SK-N-SH (cell line): ENCODE measurements around the gene CSKMT. TPM values are rescaled to one million over a fixed set of nuclear protein-coding genes. Genes with fewer than 3 reads are reported as not detected.
"Not testable (repeated sequence)": the region's sequence is repeated elsewhere in the genome, so short reads cannot be mapped to it uniquely, and the experiment has no call there.

Experiments used
- CTCF ChIA-PET: fragments of 300-600, 350-600 bp; formaldehyde crosslinking; extraction: SDS; loops from one replicate; lab custom pipeline; 2021; lab: Yijun Ruan, JAX
- POLR2A ChIA-PET: fragments of 350-600 bp; sonication (Branson Sonifier 250); formaldehyde crosslinking; extraction: SDS; loops from one replicate; lab custom pipeline; 2020; ENCODE audit warnings: antibody characterized with exemption, inconsistent platforms; lab: Yijun Ruan, JAX
- DNase-seq: peaks from one replicate; pipeline ENCODE4 v3.0.0; 2012
- H2AFZ ChIP-seq: fragments of 200-600 bp; sonication (generic); 2 replicates; pipeline ENCODE4 v1.8.1; 2016; ENCODE audit warnings: antibody characterized with exemption, mild to moderate bottlenecking, low read depth
- H3F3A ChIP-seq: fragments of 200-600 bp; sonication (generic); replicated peaks from 2 replicates; pipeline ENCODE3; 2016; ENCODE audit warnings: antibody characterized with exemption, mild to moderate bottlenecking; ENCODE audit not compliant: insufficient read depth
- H3K27ac ChIP-seq, 2 experiments: fragments of 200-500 bp in 1 of 2; fragments of 200-600 bp in 1 of 2; sonication (Bioruptor generic) in 1 of 2; sonication (generic), shearing (Covaris generic) in 1 of 2; 2 replicates each; pipeline versions ENCODE4 v1.5.1 to v1.6.1; 2014 to 2016; ENCODE audit warnings: low read depth in 2 of 2, inconsistent platforms in 1 of 2, low read length in 1 of 2, mild to moderate bottlenecking in 1 of 2, mixed read lengths in 1 of 2
- H3K27me3 ChIP-seq: fragments of 200-600 bp; sonication (generic), shearing (Covaris generic); 2 replicates; pipeline ENCODE4 v1.6.1; 2016; ENCODE audit warnings: mixed run types; ENCODE audit not compliant: insufficient read depth
- H3K36me3 ChIP-seq, 2 experiments: fragments of 200-500 bp in 1 of 2; fragments of 200-600 bp in 1 of 2; sonication (Bioruptor generic) in 1 of 2; sonication (generic) in 1 of 2; replicated peaks in 1 of 2; 2 replicates each; pipeline versions ENCODE3 to v1.5.1; 2014 to 2016; ENCODE audit warnings: low read length in 1 of 2, mild to moderate bottlenecking in 1 of 2; ENCODE audit not compliant: insufficient read depth in 2 of 2, control insufficient read depth in 1 of 2
- H3K4me1 ChIP-seq, 2 experiments: fragments of 200-500 bp in 1 of 2; fragments of 200-600 bp in 1 of 2; sonication (Bioruptor generic) in 1 of 2; sonication (generic), shearing (Covaris generic) in 1 of 2; 2 replicates each; pipeline versions ENCODE4 v1.5.1 to v1.6.1; 2014 to 2016; ENCODE audit warnings: low read depth in 1 of 2, low read length in 1 of 2, mixed run types in 1 of 2; ENCODE audit not compliant: insufficient read depth in 2 of 2, control insufficient read depth in 1 of 2
- H3K4me2 ChIP-seq: fragments of 200-600 bp; sonication (generic), shearing (Covaris generic); 2 replicates; pipeline ENCODE4 v1.6.1; 2017; ENCODE audit warnings: mixed run types
- H3K4me3 ChIP-seq, 2 experiments: fragments of 200-500 bp in 1 of 2; fragments of 200-600 bp in 1 of 2; sonication (Bioruptor generic) in 1 of 2; sonication (generic), shearing (Covaris generic) in 1 of 2; 2 replicates each; pipeline versions ENCODE4 v1.5.1 to v1.8.1; 2014 to 2016; ENCODE audit warnings: low read depth in 2 of 2, inconsistent platforms in 1 of 2, low read length in 1 of 2, mild to moderate bottlenecking in 1 of 2, mixed read lengths in 1 of 2, moderate library complexity in 1 of 2
- H3K79me2 ChIP-seq: fragments of 200-600 bp; sonication (generic); 2 replicates; pipeline ENCODE4 v1.8.1; 2017; ENCODE audit warnings: mild to moderate bottlenecking; ENCODE audit not compliant: insufficient read depth
- H3K9ac ChIP-seq: fragments of 200-600 bp; sonication (generic); 2 replicates; pipeline ENCODE4 v1.6.1; 2017; ENCODE audit warnings: mixed run types
- H3K9me2 ChIP-seq: fragments of 200-600 bp; sonication (generic); 2 replicates; pipeline ENCODE4 v1.6.1; 2017; ENCODE audit warnings: mixed run types
- H3K9me3 ChIP-seq: fragments of 200-600 bp; sonication (generic); 2 replicates; pipeline ENCODE4 v1.6.1; 2017; ENCODE audit warnings: mixed run types, mild to moderate bottlenecking, moderate library complexity
- H4K20me1 ChIP-seq: fragments of 200-600 bp; sonication (generic); 2 replicates; pipeline ENCODE4 v1.6.1; 2017; ENCODE audit warnings: mild to moderate bottlenecking, mixed run types; ENCODE audit not compliant: insufficient read depth
- FOSL2 ChIP-seq: IDR thresholded peaks from 2 replicates; pipeline ENCODE4 v1.4.0; 2012; ENCODE audit warnings: low read depth, mild to moderate bottlenecking, moderate library complexity, borderline replicate concordance
- FOXJ3 ChIP-seq: sonication (generic); formaldehyde crosslinking; IDR thresholded peaks from 2 replicates; pipeline ENCODE4 v1.5.1; 2020; ENCODE audit warnings: mild to moderate bottlenecking, missing genetic modification reagents
- GATA2 ChIP-seq: sonication (generic); formaldehyde crosslinking; IDR thresholded peaks from 2 replicates; pipeline ENCODE4 v1.5.0; 2020; ENCODE audit warnings: mild to moderate bottlenecking, missing genetic modification reagents
- NFIC ChIP-seq: IDR thresholded peaks from 2 replicates; pipeline ENCODE4 v1.4.0; 2012; ENCODE audit warnings: borderline replicate concordance
- NRF1 ChIP-seq: IDR thresholded peaks from 2 replicates; pipeline ENCODE4 v1.6.1; 2012; ENCODE audit warnings: low read depth, mild to moderate bottlenecking, low read length
- RFX5 ChIP-seq: IDR thresholded peaks from 2 replicates; pipeline ENCODE4 v1.6.1; 2012; ENCODE audit warnings: mild to moderate bottlenecking, improper control_type of control experiment, low read length
- SIN3A ChIP-seq: IDR thresholded peaks from 2 replicates; pipeline ENCODE4 v1.6.1; 2012; ENCODE audit warnings: low read depth, mild to moderate bottlenecking, low read length, moderate library complexity, borderline replicate concordance
- TEAD4 ChIP-seq: IDR thresholded peaks from 2 replicates; pipeline ENCODE4 v1.4.0; 2012; ENCODE audit warnings: mild to moderate bottlenecking, borderline replicate concordance; ENCODE audit not compliant: insufficient read depth
- YY1 ChIP-seq: IDR thresholded peaks from 2 replicates; pipeline ENCODE4 v1.4.0; 2012; ENCODE audit warnings: low read depth, mild to moderate bottlenecking
- WGBS: methylation state at CpG from one replicate; pipeline ENCODE4 v1.1.6; 2017; ENCODE audit warnings: low lambda C conversion rate; 5-methylcytosine and 5-hydroxymethylcytosine counted together
- polyA plus RNA-seq, 3 experiments: library from polyadenylated mRNA; depleted of rRNA; stranded (reverse); fragments of >200 nt; gene quantifications; 2 replicates each; pipeline ENCODE4 v1.2.3, GENCODE V29; 2012
- TF ChIP-seq, protein P1 (sequence below): IDR thresholded peaks from 2 replicates; pipeline ENCODE4; 2012
- TF ChIP-seq, protein P2 (sequence below): fragments of 150-350 bp; IDR thresholded peaks from 2 replicates; pipeline ENCODE4 v1.6.1; 2016; ENCODE audit warnings: mild to moderate bottlenecking, low read depth, low read length
- TF ChIP-seq, protein P3 (sequence below): IDR thresholded peaks from 2 replicates; pipeline ENCODE4 v1.6.1; 2012; ENCODE audit warnings: mild to moderate bottlenecking, low read depth, low read length, moderate library complexity

The CSKMT gene
- polyA plus RNA-seq, 1 of the 3 experiments (the other 2 are of a cell fraction) = 11.1 TPM

DNA sequence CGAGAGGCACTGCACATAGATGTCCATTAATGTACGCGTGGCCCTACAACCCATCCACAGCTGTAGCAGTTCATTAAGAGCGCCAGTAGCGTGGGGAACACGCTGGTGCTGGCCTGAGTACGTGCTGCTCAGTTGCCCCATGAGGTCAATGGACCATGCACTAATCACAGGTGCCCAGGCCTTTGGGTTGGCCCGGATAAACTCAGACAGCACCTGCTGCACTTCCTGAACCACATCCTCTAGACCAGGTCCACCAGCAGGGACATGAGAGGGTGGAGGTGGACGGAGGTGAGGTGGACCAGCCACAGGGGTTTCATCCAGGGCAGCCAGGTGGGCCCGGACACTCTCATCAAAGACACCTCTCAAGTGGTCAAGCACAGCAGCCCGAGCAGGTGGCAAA is 15.6 kb upstream of the CSKMT start:
- ChIA-PET CTCF (interaction anchor here (0.8 to 2.4 kb wide), 2 partner anchors 55 to 58 kb away, joined by 4 to 10 read pairs; partner anchors contain the start of gene TUT1), POLR2A (interaction anchor here (7.3 kb wide), 1 partner anchor 15 kb away, joined by 52 read pairs; the partner anchor contains the start of genes C11orf98 and CSKMT)
- H3K36me3 ChIP-seq = peaks cover 7 to 16% of the 10 kb centered on the region in 2 experiments
- H3K27me3 ChIP-seq = no peaks in the 10 kb centered on the region
- H3K4me3 ChIP-seq = no peak overlapping the region
- WGBS = 97% methylated on average over 10 of the region's 11 CpGs
- no peak overlapping the region for H3K27ac ChIP-seq
- H3K79me2 ChIP-seq = peaks cover 49% of the 10 kb centered on the region
- H3K9me2 ChIP-seq = no peaks in the 10 kb centered on the region
- 0 out of 2 replicates have a peak, but pooled peaks cover 5% of the 10 kb centered on the region for H4K20me1 ChIP-seq
- H3F3A ChIP-seq = peaks cover 5% of the 10 kb centered on the region
- TF ChIP-seq, protein P1, sequence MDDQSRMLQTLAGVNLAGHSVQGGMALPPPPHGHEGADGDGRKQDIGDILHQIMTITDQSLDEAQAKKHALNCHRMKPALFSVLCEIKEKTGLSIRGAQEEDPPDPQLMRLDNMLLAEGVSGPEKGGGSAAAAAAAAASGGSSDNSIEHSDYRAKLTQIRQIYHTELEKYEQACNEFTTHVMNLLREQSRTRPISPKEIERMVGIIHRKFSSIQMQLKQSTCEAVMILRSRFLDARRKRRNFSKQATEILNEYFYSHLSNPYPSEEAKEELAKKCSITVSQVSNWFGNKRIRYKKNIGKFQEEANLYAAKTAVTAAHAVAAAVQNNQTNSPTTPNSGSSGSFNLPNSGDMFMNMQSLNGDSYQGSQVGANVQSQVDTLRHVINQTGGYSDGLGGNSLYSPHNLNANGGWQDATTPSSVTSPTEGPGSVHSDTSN = no peak
- TF ChIP-seq YY1 (no peak), TEAD4 (no peak), NFIC (no peak), FOXJ3 (no peak), NRF1 (no peak), GATA2 (CRISPR knock-in tag) (no peak), RFX5 (no peak), SIN3A (no peak), FOSL2 (no peak)
- TF ChIP-seq, protein P2, sequence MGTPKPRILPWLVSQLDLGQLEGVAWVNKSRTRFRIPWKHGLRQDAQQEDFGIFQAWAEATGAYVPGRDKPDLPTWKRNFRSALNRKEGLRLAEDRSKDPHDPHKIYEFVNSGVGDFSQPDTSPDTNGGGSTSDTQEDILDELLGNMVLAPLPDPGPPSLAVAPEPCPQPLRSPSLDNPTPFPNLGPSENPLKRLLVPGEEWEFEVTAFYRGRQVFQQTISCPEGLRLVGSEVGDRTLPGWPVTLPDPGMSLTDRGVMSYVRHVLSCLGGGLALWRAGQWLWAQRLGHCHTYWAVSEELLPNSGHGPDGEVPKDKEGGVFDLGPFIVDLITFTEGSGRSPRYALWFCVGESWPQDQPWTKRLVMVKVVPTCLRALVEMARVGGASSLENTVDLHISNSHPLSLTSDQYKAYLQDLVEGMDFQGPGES = no peak
- TF ChIP-seq, protein P3, sequence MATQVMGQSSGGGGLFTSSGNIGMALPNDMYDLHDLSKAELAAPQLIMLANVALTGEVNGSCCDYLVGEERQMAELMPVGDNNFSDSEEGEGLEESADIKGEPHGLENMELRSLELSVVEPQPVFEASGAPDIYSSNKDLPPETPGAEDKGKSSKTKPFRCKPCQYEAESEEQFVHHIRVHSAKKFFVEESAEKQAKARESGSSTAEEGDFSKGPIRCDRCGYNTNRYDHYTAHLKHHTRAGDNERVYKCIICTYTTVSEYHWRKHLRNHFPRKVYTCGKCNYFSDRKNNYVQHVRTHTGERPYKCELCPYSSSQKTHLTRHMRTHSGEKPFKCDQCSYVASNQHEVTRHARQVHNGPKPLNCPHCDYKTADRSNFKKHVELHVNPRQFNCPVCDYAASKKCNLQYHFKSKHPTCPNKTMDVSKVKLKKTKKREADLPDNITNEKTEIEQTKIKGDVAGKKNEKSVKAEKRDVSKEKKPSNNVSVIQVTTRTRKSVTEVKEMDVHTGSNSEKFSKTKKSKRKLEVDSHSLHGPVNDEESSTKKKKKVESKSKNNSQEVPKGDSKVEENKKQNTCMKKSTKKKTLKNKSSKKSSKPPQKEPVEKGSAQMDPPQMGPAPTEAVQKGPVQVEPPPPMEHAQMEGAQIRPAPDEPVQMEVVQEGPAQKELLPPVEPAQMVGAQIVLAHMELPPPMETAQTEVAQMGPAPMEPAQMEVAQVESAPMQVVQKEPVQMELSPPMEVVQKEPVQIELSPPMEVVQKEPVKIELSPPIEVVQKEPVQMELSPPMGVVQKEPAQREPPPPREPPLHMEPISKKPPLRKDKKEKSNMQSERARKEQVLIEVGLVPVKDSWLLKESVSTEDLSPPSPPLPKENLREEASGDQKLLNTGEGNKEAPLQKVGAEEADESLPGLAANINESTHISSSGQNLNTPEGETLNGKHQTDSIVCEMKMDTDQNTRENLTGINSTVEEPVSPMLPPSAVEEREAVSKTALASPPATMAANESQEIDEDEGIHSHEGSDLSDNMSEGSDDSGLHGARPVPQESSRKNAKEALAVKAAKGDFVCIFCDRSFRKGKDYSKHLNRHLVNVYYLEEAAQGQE = no peak
- no peak overlapping the region for H2AFZ ChIP-seq
- DNase-seq = no peak
- no peak overlapping the region for H3K9ac ChIP-seq
- H3K4me2 ChIP-seq = no peak overlapping the region
- H3K9me3 ChIP-seq = no peaks in the 10 kb centered on the region
- H3K4me1 ChIP-seq = peaks cover 7 to 13% of the 10 kb centered on the region in 2 experiments; a peak in 2 of 4 replicates

DNA sequence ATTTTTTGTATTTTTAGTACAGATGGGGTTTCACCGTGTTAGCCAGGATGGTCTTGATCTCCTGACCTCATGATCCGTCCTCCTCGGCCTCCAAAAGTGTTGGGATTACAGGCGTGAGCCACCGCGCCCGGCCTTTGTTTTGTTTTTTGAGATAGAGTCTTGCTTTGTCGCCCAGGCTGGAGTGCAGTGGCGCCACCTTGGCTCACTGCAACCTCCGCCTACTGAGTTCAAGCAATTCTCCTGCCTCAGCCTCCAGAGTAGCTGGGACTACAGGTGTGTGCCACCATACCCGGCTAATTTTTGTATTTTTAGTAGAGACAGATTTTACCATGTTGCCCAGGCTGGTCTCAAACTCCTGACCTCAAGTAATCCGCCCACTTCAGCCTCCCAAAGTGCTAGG is 14.8 kb upstream of the CSKMT start:
- H4K20me1 ChIP-seq, H3K9me3 ChIP-seq, H2AFZ ChIP-seq, H3K27me3 ChIP-seq, H3F3A ChIP-seq, H3K9me2 ChIP-seq, H3K4me3 ChIP-seq, H3K4me2 ChIP-seq, DNase-seq, H3K9ac ChIP-seq, H3K27ac ChIP-seq: not testable (repeated sequence)
- CTCF ChIA-PET = interaction anchor here (0.7 to 1.2 kb wide), 2 partner anchors 37 to 137 kb away, joined by 3 read pairs; partner anchors contain the start of genes EML3 and ROM1
- POLR2A ChIA-PET = interaction anchor here (7.3 kb wide), 1 partner anchor 14 kb away, joined by 52 read pairs; the partner anchor contains the start of genes C11orf98 and CSKMT
- peaks cover 41% of the 10 kb centered on the region for H3K79me2 ChIP-seq
- peaks cover 0 to 16% of the 10 kb centered on the region in 2 experiments for H3K36me3 ChIP-seq
- WGBS = 92% methylated on average over 12 of the region's 12 CpGs
- H3K4me1 ChIP-seq = peaks cover 7 to 11% of the 10 kb centered on the region in 2 experiments; a peak in 2 of 4 replicates
